Measurements from ENCODE around the gene FAM234A.
"Not testable (repeated sequence)": the region's sequence is repeated elsewhere in the genome, so short reads cannot be mapped to it uniquely, and the experiment has no call there.

FAM234A gene

GRCh38 chr16:264440-264951, 29.9 kb downstream of the FAM234A start:
- H3K4me1 ChIP-seq (ENCODE audit: control insufficient read depth, insufficient read depth, low read length) = no peaks in the 10 kb centered on the region
- no peaks in the 10 kb centered on the region for H3K27me3 ChIP-seq (ENCODE audit: control insufficient read depth in 1 of 2, insufficient read depth in 2 of 2, low read length in 2 of 2)
- H3K27ac ChIP-seq (ENCODE audit: low read length) = no peak overlapping the region
- no peak overlapping the region for H3K4me3 ChIP-seq (ENCODE audit: low read length in 2 of 2)
- H3K9me3 ChIP-seq (ENCODE audit: control insufficient read depth in 2 of 2, low read length in 2 of 2) = no peaks in the 10 kb centered on the region
- H3K36me3 ChIP-seq (ENCODE audit: control insufficient read depth in 2 of 2, insufficient read depth in 2 of 2, low read length in 2 of 2) = peaks cover 33 to 37% of the 10 kb centered on the region in 2 donors
- H3K9ac ChIP-seq (ENCODE audit: low read length in 2 of 2) = no peak overlapping the region

DNA sequence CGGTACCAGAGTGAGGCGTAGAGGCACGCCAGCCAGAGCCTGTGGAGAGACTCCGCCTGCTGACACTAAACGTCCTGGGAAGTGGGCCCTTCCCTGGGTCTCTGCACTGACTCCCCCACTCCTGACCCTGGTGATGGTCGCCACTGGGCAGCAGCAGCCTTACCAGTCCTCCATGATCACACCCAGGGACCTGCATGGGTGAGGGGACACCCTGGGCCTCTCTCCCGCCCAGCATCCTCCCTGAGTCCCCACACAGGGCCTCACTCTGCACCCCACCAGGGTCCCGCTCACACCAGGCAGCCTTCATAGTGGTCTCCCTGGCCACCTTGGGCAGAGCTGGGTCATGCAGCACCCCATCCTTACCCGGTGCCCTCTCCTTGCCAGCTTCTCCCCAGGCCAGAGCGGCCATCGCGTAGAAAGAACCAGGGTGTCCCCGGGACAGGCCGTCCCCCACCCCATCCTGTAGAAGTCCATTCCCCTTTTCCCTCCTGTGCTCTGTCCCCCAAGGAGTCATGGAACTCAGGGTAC, 30.4 kb downstream of the FAM234A start:
- Histone ChIP-seq H3K36me3 (ENCODE audit: control insufficient read depth in 2 of 2, insufficient read depth in 2 of 2, low read length in 2 of 2) (peaks cover 29 to 32% of the 10 kb centered on the region in 2 donors), H3K9me3 (ENCODE audit: control insufficient read depth in 2 of 2, low read length in 2 of 2) (no peaks in the 10 kb centered on the region), H3K4me3 (ENCODE audit: low read length in 2 of 2) (no peak overlapping the region), H3K9ac (ENCODE audit: low read length in 2 of 2) (no peak overlapping the region), H3K4me1 (ENCODE audit: control insufficient read depth, insufficient read depth, low read length) (no peaks in the 10 kb centered on the region), H3K27ac (ENCODE audit: low read length) (no peak overlapping the region), H3K27me3 (ENCODE audit: control insufficient read depth in 1 of 2, insufficient read depth in 2 of 2, low read length in 2 of 2) (no peaks in the 10 kb centered on the region)

DNA sequence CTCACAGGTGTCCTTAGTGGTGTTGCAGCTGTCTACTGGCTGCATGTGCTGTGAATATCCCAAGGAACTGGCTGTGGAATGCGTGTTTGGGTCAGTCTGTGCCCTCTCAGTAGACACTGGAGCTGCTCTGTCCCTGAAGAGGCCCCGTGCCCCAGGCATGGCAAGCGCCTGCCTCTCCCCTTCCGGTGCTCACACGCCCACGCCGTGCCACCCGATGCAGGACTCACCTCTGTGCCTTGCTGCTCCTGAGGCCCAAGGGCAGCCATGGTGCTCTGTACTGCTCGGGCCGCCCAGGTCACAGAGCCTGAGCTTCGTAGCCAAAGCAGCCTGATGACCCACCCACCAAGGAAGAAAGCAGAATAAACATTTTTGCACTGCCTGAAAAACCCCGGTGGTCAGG, 31.1 kb downstream of the FAM234A start:
- Histone ChIP-seq H3K27ac (ENCODE audit: low read length) (no peak overlapping the region), H3K36me3 (ENCODE audit: control insufficient read depth in 2 of 2, insufficient read depth in 2 of 2, low read length in 2 of 2) (peaks cover 26 to 27% of the 10 kb centered on the region in 2 donors), H3K9ac (ENCODE audit: low read length in 2 of 2) (no peak overlapping the region)

DNA sequence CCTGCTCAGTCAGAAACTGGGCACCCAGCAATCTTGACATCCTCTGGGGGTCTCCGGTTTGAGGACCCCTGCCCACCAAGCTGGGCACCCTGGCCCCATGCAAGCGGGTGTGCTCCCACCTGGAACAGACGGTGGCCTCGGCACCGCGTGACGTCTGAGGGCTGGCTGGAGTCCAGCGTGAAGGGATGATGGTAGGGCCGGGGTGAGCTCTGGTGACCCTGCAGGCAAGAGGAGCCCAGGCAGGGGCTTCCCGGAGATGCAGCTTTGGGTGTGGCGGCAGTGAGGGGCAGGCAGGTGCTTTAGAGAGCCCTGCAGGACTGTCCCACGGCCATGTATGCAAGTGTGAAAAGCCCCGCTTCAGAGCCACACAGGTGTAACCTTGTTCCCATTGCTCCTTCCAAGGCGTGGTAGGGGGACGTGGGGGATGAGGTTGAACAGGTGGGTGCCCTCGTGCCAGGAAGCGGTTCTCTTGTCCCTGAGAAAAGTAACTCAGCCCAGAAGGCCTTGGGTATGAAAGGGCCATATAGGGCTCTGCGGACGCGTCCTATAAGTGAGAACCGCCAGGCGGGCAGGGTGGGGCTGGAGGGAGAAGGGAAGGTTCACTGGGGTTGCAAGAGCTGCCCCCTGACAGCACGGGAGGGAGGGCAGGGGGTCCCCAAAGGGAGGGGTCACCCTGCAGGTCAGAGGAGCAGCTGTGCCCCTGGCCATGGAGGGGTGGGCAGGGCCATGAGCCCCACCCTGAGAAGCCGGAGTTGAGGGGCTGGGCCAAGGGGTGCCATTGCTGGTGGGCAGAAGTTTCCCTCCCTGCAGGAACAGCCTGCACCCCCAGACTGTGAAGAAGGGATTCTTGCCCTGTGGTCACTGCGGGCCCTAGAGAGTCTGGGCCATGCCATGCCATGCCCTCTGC, 31.9 kb downstream of the FAM234A start:
- no peaks in the 10 kb centered on the region for H3K9me3 ChIP-seq (ENCODE audit: control insufficient read depth in 2 of 2, low read length in 2 of 2)
- H3K4me3 ChIP-seq (ENCODE audit: low read length in 2 of 2) = no peak overlapping the region
- H3K4me1 ChIP-seq (ENCODE audit: control insufficient read depth, insufficient read depth, low read length) = no peaks in the 10 kb centered on the region
- peaks cover 19 to 24% of the 10 kb centered on the region in 2 donors for H3K36me3 ChIP-seq (ENCODE audit: control insufficient read depth in 2 of 2, insufficient read depth in 2 of 2, low read length in 2 of 2)
- no peak overlapping the region for H3K27ac ChIP-seq (ENCODE audit: low read length)
- H3K27me3 ChIP-seq (ENCODE audit: control insufficient read depth in 1 of 2, insufficient read depth in 2 of 2, low read length in 2 of 2) = no peaks in the 10 kb centered on the region
- H3K9ac ChIP-seq (ENCODE audit: low read length in 2 of 2) = no peak overlapping the region

More for the DNA sequence above, 31.1 kb downstream of the FAM234A start:
- H3K4me1 ChIP-seq (ENCODE audit: control insufficient read depth, insufficient read depth, low read length) = no peaks in the 10 kb centered on the region
- no peaks in the 10 kb centered on the region for H3K27me3 ChIP-seq (ENCODE audit: control insufficient read depth in 1 of 2, insufficient read depth in 2 of 2, low read length in 2 of 2)
- no peaks in the 10 kb centered on the region for H3K9me3 ChIP-seq (ENCODE audit: control insufficient read depth in 2 of 2, low read length in 2 of 2)
- H3K4me3 ChIP-seq (ENCODE audit: low read length in 2 of 2) = no peak overlapping the region

GRCh38 chr16:267562-267961, 32.9 kb downstream of the FAM234A start:
- not testable (repeated sequence) for H3K27ac ChIP-seq (ENCODE audit: low read length); H3K27me3 ChIP-seq (ENCODE audit: control insufficient read depth in 1 of 2, insufficient read depth in 2 of 2, low read length in 2 of 2); H3K9ac ChIP-seq (ENCODE audit: low read length in 2 of 2); H3K4me1 ChIP-seq (ENCODE audit: control insufficient read depth, insufficient read depth, low read length); H3K4me3 ChIP-seq (ENCODE audit: low read length in 2 of 2); H3K9me3 ChIP-seq (ENCODE audit: control insufficient read depth in 2 of 2, low read length in 2 of 2)
- peaks cover 8 to 14% of the 10 kb centered on the region in 2 donors for H3K36me3 ChIP-seq (ENCODE audit: control insufficient read depth in 2 of 2, insufficient read depth in 2 of 2, low read length in 2 of 2)

- no peak overlapping the region for H3K27ac ChIP-seq (ENCODE audit: low read length)
- H3K9me3 ChIP-seq (ENCODE audit: control insufficient read depth in 2 of 2, low read length in 2 of 2) = no peaks in the 10 kb centered on the region
- peaks cover 6 to 9% of the 10 kb centered on the region in 2 donors for H3K36me3 ChIP-seq (ENCODE audit: control insufficient read depth in 2 of 2, insufficient read depth in 2 of 2, low read length in 2 of 2)
- no peak overlapping the region for H3K9ac ChIP-seq (ENCODE audit: low read length in 2 of 2)
- no peaks in the 10 kb centered on the region for H3K4me1 ChIP-seq (ENCODE audit: control insufficient read depth, insufficient read depth, low read length)
- no peak overlapping the region for H3K4me3 ChIP-seq (ENCODE audit: low read length in 2 of 2)
- H3K27me3 ChIP-seq (ENCODE audit: control insufficient read depth in 1 of 2, insufficient read depth in 2 of 2, low read length in 2 of 2) = peaks cover 0 to 2% of the 10 kb centered on the region in 2 donors
Observed at GRCh38 chr16:268141-269053, 33.8 kb downstream of the FAM234A start.

DNA sequence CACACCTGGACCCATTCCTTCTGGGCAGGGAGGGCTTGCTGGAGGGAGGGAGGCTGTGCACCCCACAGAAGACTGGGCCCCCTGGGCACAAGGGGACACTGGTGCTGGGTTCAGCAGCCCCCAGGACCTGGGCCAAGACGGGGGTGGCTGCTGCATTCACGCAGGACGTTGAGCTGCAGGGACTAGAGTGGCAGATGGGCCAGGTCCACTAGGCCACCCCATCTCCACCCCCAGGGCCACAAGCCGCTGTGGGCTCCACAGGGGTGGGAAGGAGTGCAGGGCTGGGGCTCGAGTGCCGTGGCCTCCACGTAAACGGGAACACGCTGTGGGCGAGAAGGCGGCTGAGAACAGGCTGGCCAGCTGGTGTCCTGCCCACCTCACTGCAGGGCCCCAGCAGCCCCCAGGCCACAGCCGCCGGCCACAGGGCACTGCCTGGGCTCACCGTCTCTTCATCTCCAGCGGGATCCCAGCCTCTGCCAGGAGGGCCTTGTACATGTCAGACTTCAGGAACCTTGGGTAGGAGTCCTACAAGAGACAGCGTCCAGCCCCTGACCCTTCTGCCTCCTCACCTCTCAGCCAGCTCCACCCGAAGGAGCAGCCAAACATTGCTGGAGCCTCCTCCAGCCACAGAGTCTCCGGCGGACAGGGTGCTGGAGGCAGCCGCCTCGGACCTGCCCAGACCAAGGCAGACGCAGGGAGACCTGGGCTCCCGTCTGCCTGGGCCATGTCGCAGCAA, 34.6 kb downstream of the FAM234A start:
- Histone ChIP-seq H3K4me1 (ENCODE audit: control insufficient read depth, insufficient read depth, low read length) (no peaks in the 10 kb centered on the region), H3K9me3 (ENCODE audit: control insufficient read depth in 2 of 2, low read length in 2 of 2) (no peaks in the 10 kb centered on the region), H3K9ac (ENCODE audit: low read length in 2 of 2) (no peak overlapping the region), H3K4me3 (ENCODE audit: low read length in 2 of 2) (no peak overlapping the region), H3K27ac (ENCODE audit: low read length) (no peak overlapping the region), H3K27me3 (ENCODE audit: control insufficient read depth in 1 of 2, insufficient read depth in 2 of 2, low read length in 2 of 2) (peaks cover 2 to 4% of the 10 kb centered on the region in 2 donors), H3K36me3 (ENCODE audit: control insufficient read depth in 2 of 2, insufficient read depth in 2 of 2, low read length in 2 of 2) (peaks cover under 1 to 3% of the 10 kb centered on the region in 2 donors)

GRCh38 chr16:270381-271255, 36.0 kb downstream of the FAM234A start:
- Histone ChIP-seq H3K4me1 (ENCODE audit: control insufficient read depth, insufficient read depth, low read length) (peaks cover 6% of the 10 kb centered on the region), H3K36me3 (ENCODE audit: control insufficient read depth in 2 of 2, insufficient read depth in 2 of 2, low read length in 2 of 2) (no peaks in the 10 kb centered on the region), H3K4me3 (ENCODE audit: low read length in 2 of 2) (no peak overlapping the region), H3K27ac (ENCODE audit: low read length) (no peak overlapping the region), H3K9ac (ENCODE audit: low read length in 2 of 2) (no peak overlapping the region), H3K9me3 (ENCODE audit: control insufficient read depth in 2 of 2, low read length in 2 of 2) (no peaks in the 10 kb centered on the region), H3K27me3 (ENCODE audit: control insufficient read depth in 1 of 2, insufficient read depth in 2 of 2, low read length in 2 of 2) (peaks cover 4 to 10% of the 10 kb centered on the region in 2 donors)

- H3K9ac ChIP-seq (ENCODE audit: low read length in 2 of 2) = no peak overlapping the region
- H3K9me3 ChIP-seq (ENCODE audit: control insufficient read depth in 2 of 2, low read length in 2 of 2) = no peaks in the 10 kb centered on the region
- H3K36me3 ChIP-seq (ENCODE audit: control insufficient read depth in 2 of 2, insufficient read depth in 2 of 2, low read length in 2 of 2) = no peaks in the 10 kb centered on the region
- H3K4me1 ChIP-seq (ENCODE audit: control insufficient read depth, insufficient read depth, low read length) = peaks cover 8% of the 10 kb centered on the region
- H3K4me3 ChIP-seq (ENCODE audit: low read length in 2 of 2) = no peak overlapping the region
- H3K27ac ChIP-seq (ENCODE audit: low read length) = no peak overlapping the region
- H3K27me3 ChIP-seq (ENCODE audit: control insufficient read depth in 1 of 2, insufficient read depth in 2 of 2, low read length in 2 of 2) = peaks cover 4 to 10% of the 10 kb centered on the region in 2 donors
Observed at GRCh38 chr16:272633-273546, 38.3 kb downstream of the FAM234A start.
